HepG2 (cell line): Measurements from ENCODE around the gene LZTFL1. TPM values are rescaled to one million over a fixed set of nuclear protein-coding genes. Genes with fewer than 3 reads are reported as not detected.

Source experiments
- ATAC-seq: fragments of 200-7000 bp; cut with Tn5 transposase; 3 replicates; pipeline ENCODE4 v1.9.1; 2020; ENCODE audit warnings: mild to moderate bottlenecking, moderate library complexity
- BruUV-seq: library from RNA; stranded (reverse); fragments of 400-500 nt; replicated peaks from 2 replicates; lab custom pipeline; 2021; lab: Mats Ljungman, UMichigan
- CTCF ChIA-PET: fragments of 300-600 bp; formaldehyde crosslinking; extraction: SDS; loops from one replicate; lab custom pipeline; 2021; ENCODE audit warnings: low total read pairs, inconsistent platforms, low intra/inter-chr PET ratio; lab: Yijun Ruan, JAX
- POLR2A ChIA-PET: fragments of 350-600 bp; sonication (Branson Sonifier 250); formaldehyde crosslinking; loops from one replicate; lab custom pipeline; 2020; ENCODE audit warnings: antibody characterized with exemption, inconsistent platforms; lab: Yijun Ruan, JAX
- DNase-seq: peaks from one replicate; pipeline ENCODE4 v3.0.0-alpha.2; 2015; ENCODE audit warnings: low spot score
- FAIRE-seq: peaks from 3 replicates; lab custom pipeline; 2011; peaks lifted over from hg19 to GRCh38; lab: Jason Lieb, UNC
- H2AFZ ChIP-seq: one replicate; pipeline ENCODE4 v1.6.1; 2011; ENCODE audit warnings: low read length, inconsistent platforms
- H3K27ac ChIP-seq: fragments of 300-600 bp; 3 replicates; pipeline ENCODE4 v1.8.0; 2011; ENCODE audit warnings: mixed run types, mild to moderate bottlenecking, mixed read lengths, low read length, inconsistent platforms; ENCODE audit not compliant: insufficient read depth; ENCODE audit errors: extremely low read length
- H3K27me3 ChIP-seq, 2 experiments: fragments of 200-600 bp in 1 of 2; 2 replicates in 1 of 2; 3 replicates in 1 of 2; pipeline versions ENCODE4 v1.6.0 to v1.8.0; 2011; ENCODE audit warnings: low read length in 2 of 2, mild to moderate bottlenecking in 2 of 2, moderate library complexity in 2 of 2, inconsistent platforms in 1 of 2; ENCODE audit not compliant: insufficient read depth in 2 of 2, control insufficient read depth in 1 of 2
- H3K36me3 ChIP-seq, 2 experiments: fragments of 200-600 bp in 1 of 2; replicated peaks in 1 of 2; 2 replicates in 1 of 2; 3 replicates in 1 of 2; pipeline versions ENCODE4 v1.5.1 to v1.8.0; 2011; ENCODE audit warnings: low read length in 2 of 2, inconsistent platforms in 1 of 2; ENCODE audit not compliant: insufficient read depth in 2 of 2, control insufficient read depth in 1 of 2
- H3K4me1 ChIP-seq: 2 replicates; pipeline ENCODE4 v1.5.1; 2012; ENCODE audit warnings: low read length, inconsistent platforms; ENCODE audit not compliant: insufficient read depth
- H3K4me2 ChIP-seq: 2 replicates; pipeline ENCODE4 v1.6.0; 2011; ENCODE audit warnings: low read depth, low read length, inconsistent platforms
- H3K4me3 ChIP-seq, 3 experiments: fragments of 200-600 bp in 1 of 3; sonication (generic), shearing (Covaris generic) in 1 of 3; replicated peaks in 1 of 3; 2 replicates each; pipeline ENCODE4 v1.5.1; 2011 to 2016; ENCODE audit warnings: low read length in 3 of 3, inconsistent platforms in 2 of 3, low read depth in 2 of 3, mild to moderate bottlenecking in 2 of 3, control low read depth in 1 of 3, mixed read lengths in 1 of 3; ENCODE audit not compliant: insufficient read depth in 1 of 3
- H3K79me2 ChIP-seq: one replicate; pipeline ENCODE4 v1.6.1; 2011; ENCODE audit warnings: low read length, inconsistent platforms; ENCODE audit not compliant: insufficient read depth
- H3K9ac ChIP-seq: 2 replicates; pipeline ENCODE4 v1.6.0; 2011; ENCODE audit warnings: mild to moderate bottlenecking, low read depth, low read length, inconsistent platforms; ENCODE audit not compliant: insufficient read depth
- H3K9me3 ChIP-seq: 2 replicates; pipeline ENCODE4 v1.5.1; 2012; ENCODE audit warnings: mild to moderate bottlenecking, low read length
- H4K20me1 ChIP-seq: 2 replicates; pipeline ENCODE4 v1.6.0; 2011; ENCODE audit warnings: inconsistent platforms, mild to moderate bottlenecking, low read length, moderate library complexity; ENCODE audit not compliant: insufficient read depth
- BCLAF1 ChIP-seq: fragments of 450-650 bp; IDR thresholded peaks from 2 replicates; pipeline ENCODE4 v1.6.1; 2017; ENCODE audit warnings: mild to moderate bottlenecking
- BHLHE40 ChIP-seq: IDR thresholded peaks from 2 replicates; pipeline ENCODE4 v1.6.1; 2011; ENCODE audit warnings: low read length, improper control_type of control experiment
- CREBL2 ChIP-seq: sonication (generic); formaldehyde crosslinking; IDR thresholded peaks from 2 replicates; pipeline ENCODE4 v1.8.1; 2023; ENCODE audit warnings: missing genetic modification reagents, mild to moderate bottlenecking, borderline replicate concordance
- MEIS1 ChIP-seq: sonication (generic); formaldehyde crosslinking; IDR thresholded peaks from 2 replicates; pipeline ENCODE4 v1.9.0; 2021; ENCODE audit warnings: mild to moderate bottlenecking, missing genetic modification reagents, moderate library complexity, borderline replicate concordance
- NAIF1 ChIP-seq: sonication (generic); formaldehyde crosslinking; IDR thresholded peaks from 2 replicates; pipeline ENCODE4 v1.5.0; 2020; ENCODE audit warnings: mild to moderate bottlenecking, missing genetic modification reagents, borderline replicate concordance
- PATZ1 ChIP-seq: sonication (generic); formaldehyde crosslinking; IDR thresholded peaks from 2 replicates; pipeline ENCODE4 v1.4.0; 2020; ENCODE audit warnings: missing genetic modification reagents
- POGK ChIP-seq: sonication (generic); formaldehyde crosslinking; conservative IDR thresholded peaks from 2 replicates; pipeline ENCODE4 v1.8.0; 2022; ENCODE audit warnings: mild to moderate bottlenecking, moderate library complexity, missing genetic modification reagents
- POLR2AphosphoS5 ChIP-seq: IDR thresholded peaks from 2 replicates; pipeline ENCODE4 v1.6.1; 2012; ENCODE audit warnings: low read depth, low read length
- SKIL ChIP-seq: sonication (generic); formaldehyde crosslinking; IDR thresholded peaks from 2 replicates; pipeline ENCODE4 v1.8.0; 2022; ENCODE audit warnings: missing genetic modification reagents, mild to moderate bottlenecking, moderate library complexity, borderline replicate concordance
- SP4 ChIP-seq: sonication (generic); formaldehyde crosslinking; IDR thresholded peaks from 2 replicates; pipeline ENCODE4 v1.8.1; 2023; ENCODE audit warnings: mild to moderate bottlenecking, missing genetic modification reagents
- ZC3H4 ChIP-seq: sonication (generic); formaldehyde crosslinking; IDR thresholded peaks from 2 replicates; pipeline ENCODE4 v1.4.0; 2020; ENCODE audit warnings: missing genetic modification reagents, borderline replicate concordance
- ZNF263 ChIP-seq: sonication (generic); formaldehyde crosslinking; IDR thresholded peaks from 2 replicates; pipeline ENCODE4 v1.4.0; 2020; ENCODE audit warnings: missing genetic modification reagents
- ZNF292 ChIP-seq: sonication (generic); formaldehyde crosslinking; IDR thresholded peaks from 2 replicates; pipeline ENCODE4 v1.8.1; 2022; ENCODE audit warnings: mild to moderate bottlenecking, low read depth, missing genetic modification reagents, borderline replicate concordance
- ZNF713 ChIP-seq: sonication (generic); formaldehyde crosslinking; IDR thresholded peaks from 2 replicates; pipeline ENCODE4 v1.4.0; 2020; ENCODE audit warnings: mild to moderate bottlenecking, missing genetic modification reagents
- WGBS: methylation state at CpG from one replicate; pipeline ENCODE4 v1.1.6; 2017; ENCODE audit warnings: low lambda C conversion rate; 5-methylcytosine and 5-hydroxymethylcytosine counted together
- in situ Hi-C: cut with HindIII; loops from 2 replicates; pipeline ENCODE4 v1.10.0; 2017; ENCODE audit warnings: low pct_unique_long_range_greater_than_20kb; ENCODE audit not compliant: extremely low pct_ligation_motif_present
- intact Hi-C: fragments of 100-400 bp; cut with micrococcal nuclease; formaldehyde crosslinking; loops from one replicate; pipeline ENCODE4 v1.10.0; 2022; ENCODE audit not compliant: unreplicated experiment
- polyA plus RNA-seq, 8 experiments: library from polyadenylated mRNA; depleted of rRNA in 3 of 8; stranded (reverse) in 7 of 8; unstranded in 1 of 8; fragments of >200 nt; fragmentation: Illumina TruSeq in 4 of 8; extraction: Trizol in 4 of 8; gene quantifications; 2 replicates each; pipeline versions ENCODE4 v1.2.1 to v1.2.3, GENCODE V29; 2011 to 2016; ENCODE audit warnings: low read depth in 4 of 8, missing spikeins in 1 of 8, mixed read lengths in 1 of 8; ENCODE audit not compliant: insufficient read depth in 1 of 8
- total RNA-seq, 5 experiments: library from RNA; depleted of rRNA; stranded (reverse); fragments of >200 nt; fragmentation: Illumina TruSeq; extraction: Trizol; gene quantifications; 2 replicates each; pipeline ENCODE4 v1.2.3, GENCODE V29; 2016; ENCODE audit warnings: low read depth in 1 of 5

LZTFL1 gene
- total and polyA plus RNA-seq, 2 of the 13 experiments (the other 11 are each of a cell fraction or from before 2014, with no cell fraction given): 16.6 to 17.2 TPM

GRCh38 chr3:45884368-45885201 lies 42.7 kb upstream of the LZTFL1 start:
- WGBS: 64% methylated on average over 23 of the region's 23 CpGs
- no peak for FAIRE-seq
- TF ChIP-seq SP4 (CRISPR knock-in tag): no peak
- no peak for TF ChIP-seq MEIS1 (CRISPR knock-in tag)
- TF ChIP-seq BCLAF1: no peak
- no peak for TF ChIP-seq NAIF1 (CRISPR knock-in tag)
- no peak for TF ChIP-seq CREBL2 (CRISPR knock-in tag)
- TF ChIP-seq ZNF292 (CRISPR knock-in tag): no peak
- no peak for TF ChIP-seq ZNF713 (CRISPR knock-in tag)
- no peak for TF ChIP-seq ZC3H4 (CRISPR knock-in tag)
- TF ChIP-seq PATZ1 (CRISPR knock-in tag): no peak
- no peak for TF ChIP-seq BHLHE40
- no peak for TF ChIP-seq ZNF263 (CRISPR knock-in tag)
- TF ChIP-seq SKIL (CRISPR knock-in tag): no peak
- TF ChIP-seq POGK (CRISPR knock-in tag): no peak
- no peak for TF ChIP-seq POLR2AphosphoS5

More at GRCh38 chr3:45884368-45885201, 42.7 kb upstream of the LZTFL1 start:
- H3K36me3 ChIP-seq: no peaks in the 10 kb centered on the region
- CTCF ChIA-PET: no interaction called here
- peaks cover 0 to 4% of the 10 kb centered on the region in 2 experiments; a peak in 1 of 5 replicates for H3K27me3 ChIP-seq
- POLR2A ChIA-PET: no interaction called here
- intact Hi-C loops: no loop called here
- ATAC-seq: no peak
- H3K4me1 ChIP-seq: no peaks in the 10 kb centered on the region
- H3K4me3 ChIP-seq: no peak overlapping the region
- H2AFZ ChIP-seq: no peak overlapping the region
- in situ Hi-C loops: no loop called here
- H3K9me3 ChIP-seq: no peaks in the 10 kb centered on the region
- H3K79me2 ChIP-seq: no peaks in the 10 kb centered on the region
- BruUV-seq: no TSS peak
- H4K20me1 ChIP-seq: no peaks in the 10 kb centered on the region
- DNase-seq: no peak
- no peak overlapping the region for H3K27ac ChIP-seq
- no peak overlapping the region for H3K4me2 ChIP-seq
- H3K9ac ChIP-seq: no peak overlapping the region
